ENCODE data around the gene TRIM44. TPM values are rescaled to one million over a fixed set of nuclear protein-coding genes. Genes with fewer than 3 reads are reported as not detected.

TRIM44 gene
- polyA plus RNA-seq, 1 donor (not counting 4 experiments of a cell fraction or from before 2014, with no cell fraction given): 48.3 TPM

- Histone ChIP-seq H3K4me1 (ENCODE audit: control insufficient read depth, extremely low read depth, insufficient read depth, low read length) (peaks cover 19% of the 10 kb centered on the region), H4K20me1 (ENCODE audit: control insufficient read depth, extremely low read depth, insufficient read depth, low read length) (no peaks in the 10 kb centered on the region), H3K27ac (ENCODE audit: control insufficient read depth, insufficient read depth, low read length) (no peak overlapping the region), H3K4me3 (ENCODE audit: control insufficient read depth in 2 of 3, extremely low read depth in 1 of 3, insufficient read depth in 2 of 3, low read depth in 1 of 3, low read length in 3 of 3) (no peak overlapping the region), H3K9ac (ENCODE audit: control insufficient read depth, extremely low read depth, insufficient read depth, low read length) (no peak overlapping the region), H3K4me2 (ENCODE audit: control insufficient read depth, extremely low read depth, insufficient read depth, low read depth, low read length) (no peak overlapping the region), H3K36me3 (ENCODE audit: control insufficient read depth in 2 of 2, extremely low read depth in 1 of 2, insufficient read depth in 2 of 2, low read length in 2 of 2) (no peaks in the 10 kb centered on the region), H2AFZ (ENCODE audit: control insufficient read depth, low read length) (no peak overlapping the region), H3K27me3 (ENCODE audit: control insufficient read depth, extremely low read depth, insufficient read depth, low read length) (no peaks in the 10 kb centered on the region), H3K9me3 (ENCODE audit: control insufficient read depth, low read depth, low read length) (peaks cover 1% of the 10 kb centered on the region), H3K9me1 (ENCODE audit: control insufficient read depth, extremely low read depth, insufficient read depth, low read length) (no peaks in the 10 kb centered on the region), H3K79me2 (ENCODE audit: control insufficient read depth, insufficient read depth, low read length) (peaks cover 2% of the 10 kb centered on the region)
- TF ChIP-seq, protein P1, sequence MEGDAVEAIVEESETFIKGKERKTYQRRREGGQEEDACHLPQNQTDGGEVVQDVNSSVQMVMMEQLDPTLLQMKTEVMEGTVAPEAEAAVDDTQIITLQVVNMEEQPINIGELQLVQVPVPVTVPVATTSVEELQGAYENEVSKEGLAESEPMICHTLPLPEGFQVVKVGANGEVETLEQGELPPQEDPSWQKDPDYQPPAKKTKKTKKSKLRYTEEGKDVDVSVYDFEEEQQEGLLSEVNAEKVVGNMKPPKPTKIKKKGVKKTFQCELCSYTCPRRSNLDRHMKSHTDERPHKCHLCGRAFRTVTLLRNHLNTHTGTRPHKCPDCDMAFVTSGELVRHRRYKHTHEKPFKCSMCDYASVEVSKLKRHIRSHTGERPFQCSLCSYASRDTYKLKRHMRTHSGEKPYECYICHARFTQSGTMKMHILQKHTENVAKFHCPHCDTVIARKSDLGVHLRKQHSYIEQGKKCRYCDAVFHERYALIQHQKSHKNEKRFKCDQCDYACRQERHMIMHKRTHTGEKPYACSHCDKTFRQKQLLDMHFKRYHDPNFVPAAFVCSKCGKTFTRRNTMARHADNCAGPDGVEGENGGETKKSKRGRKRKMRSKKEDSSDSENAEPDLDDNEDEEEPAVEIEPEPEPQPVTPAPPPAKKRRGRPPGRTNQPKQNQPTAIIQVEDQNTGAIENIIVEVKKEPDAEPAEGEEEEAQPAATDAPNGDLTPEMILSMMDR (optimal IDR thresholded peaks at IDR 0.05 in 1 of 3, IDR thresholded peaks at IDR 0.05 in 1 of 3, conservative IDR thresholded peaks at IDR 0.05 in 1 of 3; ENCODE audit: extremely low read depth in 1 of 3, insufficient read depth in 2 of 3, low read length in 3 of 3): no peak
- TF ChIP-seq EZH2 (IDR thresholded peaks at IDR 0.05; ENCODE audit: low read length): no peak
- DNase-seq (ENCODE audit: low read depth, low spot score): no peak
- FAIRE-seq: no peak
- dilution Hi-C loops (cut with MboI; ENCODE audit: extremely low pct_ligation_motif_present, low sequenced_read_pairs): no loop called here
These were observed 119.4 kb downstream of the TRIM44 start for GRCh38 chr11:35781861-35782470.

GRCh38 chr11:35783809-35784208, 121.2 kb downstream of the TRIM44 start:
- dilution Hi-C loops (cut with MboI; ENCODE audit: extremely low pct_ligation_motif_present, low sequenced_read_pairs): no loop called here
- no peak overlapping the region for H2AFZ ChIP-seq (ENCODE audit: control insufficient read depth, low read length)
- H4K20me1 ChIP-seq (ENCODE audit: control insufficient read depth, extremely low read depth, insufficient read depth, low read length): no peaks in the 10 kb centered on the region
- DNase-seq (ENCODE audit: low read depth, low spot score) (no peak), FAIRE-seq (no peak)
- H3K27ac ChIP-seq (ENCODE audit: control insufficient read depth, insufficient read depth, low read length): no peak overlapping the region
- no peaks in the 10 kb centered on the region for H3K36me3 ChIP-seq (ENCODE audit: control insufficient read depth in 2 of 2, extremely low read depth in 1 of 2, insufficient read depth in 2 of 2, low read length in 2 of 2)
- no peaks in the 10 kb centered on the region for H3K27me3 ChIP-seq (ENCODE audit: control insufficient read depth, extremely low read depth, insufficient read depth, low read length)
- no peaks in the 10 kb centered on the region for H3K9me3 ChIP-seq (ENCODE audit: control insufficient read depth, low read depth, low read length)
- no peak overlapping the region for H3K4me3 ChIP-seq (ENCODE audit: control insufficient read depth in 2 of 3, extremely low read depth in 1 of 3, insufficient read depth in 2 of 3, low read depth in 1 of 3, low read length in 3 of 3)
- peaks cover 2% of the 10 kb centered on the region for H3K79me2 ChIP-seq (ENCODE audit: control insufficient read depth, insufficient read depth, low read length)
- no peaks in the 10 kb centered on the region for H3K9me1 ChIP-seq (ENCODE audit: control insufficient read depth, extremely low read depth, insufficient read depth, low read length)
- no peak overlapping the region for H3K9ac ChIP-seq (ENCODE audit: control insufficient read depth, extremely low read depth, insufficient read depth, low read length)
- TF ChIP-seq, protein P1 (optimal IDR thresholded peaks at IDR 0.05 in 1 of 3, IDR thresholded peaks at IDR 0.05 in 1 of 3, conservative IDR thresholded peaks at IDR 0.05 in 1 of 3; ENCODE audit: extremely low read depth in 1 of 3, insufficient read depth in 2 of 3, low read length in 3 of 3): no peak
- TF ChIP-seq EZH2 (IDR thresholded peaks at IDR 0.05; ENCODE audit: low read length): no peak
- peaks cover 37% of the 10 kb centered on the region for H3K4me1 ChIP-seq (ENCODE audit: control insufficient read depth, extremely low read depth, insufficient read depth, low read length)
- H3K4me2 ChIP-seq (ENCODE audit: control insufficient read depth, extremely low read depth, insufficient read depth, low read depth, low read length): no peak overlapping the region
